Subcutaneous abdominal adipose tissue (tissue), 5 donors: ENCODE data around the gene MED9.

Experiments
- H3K27ac ChIP-seq: one replicate; pipeline ENCODE4 v1.7.0; 2013; ENCODE audit warnings: low read depth, mild to moderate bottlenecking, inconsistent platforms, low read length, moderate library complexity
- H3K27me3 ChIP-seq, 5 donors: one replicate each; pipeline ENCODE4 v1.7.0; 2013; ENCODE audit warnings: low read length in 5 of 5, inconsistent platforms in 1 of 5; ENCODE audit not compliant: control insufficient read depth in 5 of 5, insufficient read depth in 4 of 5
- H3K36me3 ChIP-seq, 5 donors: one replicate each; pipeline ENCODE4 v1.7.0; 2013; ENCODE audit warnings: low read length in 5 of 5; ENCODE audit not compliant: control insufficient read depth in 5 of 5, insufficient read depth in 5 of 5
- H3K4me1 ChIP-seq, 5 donors: one replicate each; pipeline ENCODE4 v1.7.0; 2013; ENCODE audit warnings: low read length in 5 of 5, mild to moderate bottlenecking in 3 of 5, moderate library complexity in 1 of 5; ENCODE audit not compliant: control insufficient read depth in 5 of 5, insufficient read depth in 5 of 5
- H3K4me3 ChIP-seq, 5 donors: one replicate each; pipeline ENCODE4 v1.7.0; 2013; ENCODE audit warnings: low read length in 5 of 5, low read depth in 1 of 5
- H3K9ac ChIP-seq, 5 donors: one replicate each; pipeline ENCODE4 v1.7.0; 2013; ENCODE audit warnings: low read length in 5 of 5, mild to moderate bottlenecking in 4 of 5, moderate library complexity in 3 of 5
- H3K9me3 ChIP-seq, 5 donors: one replicate each; pipeline ENCODE4 v1.7.0; 2013; ENCODE audit warnings: low read length in 5 of 5; ENCODE audit not compliant: control insufficient read depth in 5 of 5
- donor health status: healthy.
- donor health status: healthy.
- donor health status: healthy.
- donor health status: healthy.
- donor health status: healthy.

The MED9 gene

GRCh38 chr17:17499402-17500145 is 22.8 kb downstream of the MED9 start:
- no peaks in the 10 kb centered on the region for H3K9me3 ChIP-seq
- H3K4me1 ChIP-seq = peaks cover 0 to 28% (median 15%) of the 10 kb centered on the region in 5 donors
- no peak overlapping the region for H3K4me3 ChIP-seq
- no peak overlapping the region for H3K27ac ChIP-seq
- H3K9ac ChIP-seq = no peak overlapping the region
- peaks cover 0 to 7% (median 0%) of the 10 kb centered on the region in 5 donors for H3K36me3 ChIP-seq
- no peaks in the 10 kb centered on the region for H3K27me3 ChIP-seq

- no peaks in the 10 kb centered on the region for H3K27me3 ChIP-seq
Observed at GRCh38 chr17:17500999-17501605, 24.3 kb downstream of the MED9 start.

GRCh38 chr17:17502741-17503565 is 26.2 kb downstream of the MED9 start:
- H3K4me1 ChIP-seq = peaks cover 0 to 20% (median 19%) of the 10 kb centered on the region in 5 donors
- no peaks in the 10 kb centered on the region for H3K9me3 ChIP-seq
- no peak overlapping the region for H3K4me3 ChIP-seq
- H3K27me3 ChIP-seq = no peaks in the 10 kb centered on the region
- H3K36me3 ChIP-seq = peaks cover 0 to 3% (median 0%) of the 10 kb centered on the region in 5 donors
- no peak overlapping the region for H3K9ac ChIP-seq
- H3K27ac ChIP-seq = no peak overlapping the region

More at GRCh38 chr17:17500999-17501605, 24.3 kb downstream of the MED9 start:
- Histone ChIP-seq H3K9ac (no peak overlapping the region), H3K9me3 (no peaks in the 10 kb centered on the region), H3K4me1 (peaks cover 0 to 17% (median 11%) of the 10 kb centered on the region in 5 donors), H3K36me3 (no peaks in the 10 kb centered on the region), H3K4me3 (no peak overlapping the region), H3K27ac (no peak overlapping the region)

- H3K4me3 ChIP-seq = no peak overlapping the region
Observed at GRCh38 chr17:17503566-17504130, 26.8 kb downstream of the MED9 start.

GRCh38 chr17:17504341-17505140 is 27.7 kb downstream of the MED9 start:
- Histone ChIP-seq H3K36me3 (peaks cover 0 to 12% (median 5%) of the 10 kb centered on the region in 5 donors), H3K9me3 (no peaks in the 10 kb centered on the region), H3K27me3 (no peaks in the 10 kb centered on the region), H3K27ac (no peak overlapping the region), H3K4me1 (peaks cover 0 to 22% (median 19%) of the 10 kb centered on the region in 5 donors), H3K9ac (no peak overlapping the region), H3K4me3 (no peak overlapping the region)

More at GRCh38 chr17:17503566-17504130, 26.8 kb downstream of the MED9 start:
- Histone ChIP-seq H3K9me3 (no peaks in the 10 kb centered on the region), H3K27me3 (no peaks in the 10 kb centered on the region), H3K27ac (no peak overlapping the region), H3K36me3 (peaks cover 0 to 4% (median 3%) of the 10 kb centered on the region in 5 donors), H3K4me1 (peaks cover 0 to 20% (median 19%) of the 10 kb centered on the region in 5 donors), H3K9ac (no peak overlapping the region)

GRCh38 chr17:17505151-17505550 is 28.4 kb downstream of the MED9 start:
- no peak overlapping the region for H3K4me3 ChIP-seq
- no peak overlapping the region for H3K9ac ChIP-seq
- H3K27me3 ChIP-seq = no peaks in the 10 kb centered on the region
- peaks cover 0 to 12% (median 5%) of the 10 kb centered on the region in 5 donors for H3K36me3 ChIP-seq
- H3K27ac ChIP-seq = no peak overlapping the region
- H3K9me3 ChIP-seq = no peaks in the 10 kb centered on the region
- peaks cover 0 to 24% (median 19%) of the 10 kb centered on the region in 5 donors for H3K4me1 ChIP-seq

- H3K4me3 ChIP-seq = no peak overlapping the region
- no peaks in the 10 kb centered on the region for H3K9me3 ChIP-seq
- peaks cover 0 to 29% (median 20%) of the 10 kb centered on the region in 5 donors for H3K4me1 ChIP-seq
- peak overlapping the region in 3 of 5 donors; percentile 53 to 67 (median 66) for H3K9ac ChIP-seq
- H3K36me3 ChIP-seq = peaks cover 0 to 12% (median 5%) of the 10 kb centered on the region in 5 donors
- no peaks in the 10 kb centered on the region for H3K27me3 ChIP-seq
- peak overlapping the region; percentile 79 for H3K27ac ChIP-seq
Observed at GRCh38 chr17:17505610-17506171, 28.9 kb downstream of the MED9 start.

GRCh38 chr17:17506181-17506741 is 29.5 kb downstream of the MED9 start:
- Histone ChIP-seq H3K4me3 (peak overlapping the region in 1 of 5 donors; percentile 13), H3K36me3 (peaks cover 0 to 12% (median 5%) of the 10 kb centered on the region in 5 donors), H3K9me3 (no peaks in the 10 kb centered on the region), H3K27me3 (no peaks in the 10 kb centered on the region), H3K9ac (peak overlapping the region in 3 of 5 donors; percentile 53 to 67 (median 66)), H3K4me1 (peaks cover 0 to 35% (median 22%) of the 10 kb centered on the region in 5 donors), H3K27ac (peak overlapping the region; percentile 79)
